Left lung (tissue), 10 donors: ENCODE data around the gene CHRNB1. TPM values are rescaled to one million over a fixed set of nuclear protein-coding genes. Genes with fewer than 3 reads are reported as not detected.
"Not testable (repeated sequence)": the region's sequence is repeated elsewhere in the genome, so short reads cannot be mapped to it uniquely, and the experiment has no call there.

Experiments
- ATAC-seq: fragments of 200-7000 bp; cut with Tn5 transposase; one replicate; pipeline ENCODE4 v1.9.1; 2020; ENCODE audit warnings: moderate library complexity
- DNase-seq, 4 donors: peaks; one replicate each; pipeline ENCODE4 v3.0.0-alpha.2; 2013 to 2020
- H3K27ac ChIP-seq, 2 donors: fragments of 200-600 bp; sonication (generic) in 1 of 2; one replicate each; pipeline versions ENCODE4 v1.5.0 to v1.8.0; 2020 to 2021
- H3K27me3 ChIP-seq, 2 donors: fragments of 200-600 bp; sonication (generic) in 1 of 2; one replicate each; pipeline versions ENCODE4 v1.5.0 to v1.8.0; 2020 to 2021
- H3K36me3 ChIP-seq, 2 donors: fragments of 200-600 bp; sonication (generic) in 1 of 2; one replicate each; pipeline versions ENCODE4 v1.5.0 to v1.8.0; 2020 to 2021
- H3K4me1 ChIP-seq, 2 donors: fragments of 200-600 bp; one replicate each; pipeline ENCODE4 v1.8.0; 2021
- H3K4me3 ChIP-seq, 2 donors: fragments of 200-600 bp; sonication (generic) in 1 of 2; one replicate each; pipeline versions ENCODE4 v1.5.0 to v1.8.0; 2020 to 2021; ENCODE audit warnings: mild to moderate bottlenecking in 1 of 2
- H3K9me3 ChIP-seq, 2 donors: fragments of 200-600 bp; sonication (generic) in 1 of 2; one replicate each; pipeline versions ENCODE4 v1.5.0 to v1.8.0; 2020 to 2021
- intact Hi-C, 2 donors: fragments of 100-400 bp; cut with DNase I; formaldehyde crosslinking; loops; one replicate each; pipeline versions ENCODE4 v1.11.2 to v1.14.2; 2022
- polyA plus RNA-seq, 6 donors: library from polyadenylated mRNA; unstranded; fragments of 120-200 nt; gene quantifications; one replicate each; pipeline ENCODE4 v1.2.1, GENCODE V29; 2013; ENCODE audit not compliant: insufficient read length in 6 of 6
- total RNA-seq, 2 donors: library from RNA; stranded (reverse); fragmentation: NEBNext Ultra II Directional; extraction: Animal tissue kit (Norgen Biotek cat#: 25700); gene quantifications; one replicate each; pipeline ENCODE4 v1.2.1, GENCODE V29; 2021
- TF ChIP-seq, protein P1 (sequence below), 2 donors: fragments of 200-600 bp; sonication (generic) in 1 of 2; IDR thresholded peaks; one replicate each; pipeline versions ENCODE4 v1.5.0 to v1.8.0; 2021; ENCODE audit warnings: antibody characterized with exemption in 2 of 2
- donor health status: DM: no; HTN: yes; CAD: no.
- donor health status: DM: no; HTN: no; CAD: no.

Gene CHRNB1
- total and polyA plus RNA-seq, 8 donors = 7.0 to 12.1 (median 9.9) TPM

DNA sequence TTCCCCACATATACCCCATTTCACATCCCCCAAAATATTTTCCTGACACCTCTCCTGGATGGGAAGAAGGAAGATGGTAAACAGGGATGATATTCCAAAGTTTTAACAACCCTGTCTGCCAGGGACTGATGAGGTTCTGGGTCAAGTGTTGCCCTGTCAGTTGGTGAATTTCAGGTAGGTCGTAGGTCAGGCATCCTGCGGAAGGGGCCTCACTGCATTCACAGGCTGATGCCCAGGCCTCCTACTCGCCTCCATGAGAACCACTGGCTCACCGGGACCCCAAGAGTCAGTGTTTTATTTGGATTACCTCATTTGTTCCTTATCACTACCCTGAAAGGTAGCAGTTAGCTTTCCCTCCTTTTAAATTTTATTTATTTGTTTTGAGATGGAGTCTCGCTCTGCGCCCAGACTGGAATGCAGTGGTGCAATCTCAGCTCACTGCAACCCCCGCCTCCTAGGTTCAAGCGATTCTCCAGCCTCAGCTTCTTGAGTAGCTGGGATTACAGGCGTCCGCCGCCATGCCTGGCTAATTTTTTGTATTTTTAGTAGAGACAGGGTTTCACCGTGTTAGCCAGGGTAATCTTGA lies 24.0 kb downstream of the CHRNB1 start:
- intact Hi-C loops = no loop called here

DNA sequence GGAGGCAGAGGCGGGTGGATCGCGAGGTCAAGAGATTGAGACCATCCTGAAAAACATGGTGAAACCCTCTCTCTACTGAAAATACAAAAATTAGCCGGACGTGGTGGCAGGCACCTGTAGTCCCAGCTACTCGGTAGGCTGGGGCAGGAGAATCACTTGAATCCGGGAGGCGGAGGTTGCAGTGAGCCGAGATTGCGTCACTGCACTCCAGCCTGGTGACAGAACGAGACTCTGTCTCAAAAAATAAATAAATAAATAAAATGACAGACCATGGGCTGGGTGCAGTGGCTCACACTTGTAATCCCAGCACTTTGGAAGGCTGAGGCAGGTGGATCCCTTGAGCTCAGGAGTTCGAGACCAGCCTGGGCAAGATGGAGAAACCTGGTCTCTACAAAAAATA lies 25.0 kb downstream of the CHRNB1 start:
- H3K4me1 ChIP-seq = peaks cover 8 to 47% of the 10 kb centered on the region in 2 donors
- H3K36me3 ChIP-seq = peaks cover 0 to 13% of the 10 kb centered on the region in 2 donors
- DNase-seq, H3K27ac ChIP-seq, H3K27me3 ChIP-seq, intact Hi-C loops, H3K9me3 ChIP-seq, H3K4me3 ChIP-seq, ATAC-seq: not testable (repeated sequence)

More for the DNA sequence above, 24.0 kb downstream of the CHRNB1 start:
- TF ChIP-seq, protein P1, sequence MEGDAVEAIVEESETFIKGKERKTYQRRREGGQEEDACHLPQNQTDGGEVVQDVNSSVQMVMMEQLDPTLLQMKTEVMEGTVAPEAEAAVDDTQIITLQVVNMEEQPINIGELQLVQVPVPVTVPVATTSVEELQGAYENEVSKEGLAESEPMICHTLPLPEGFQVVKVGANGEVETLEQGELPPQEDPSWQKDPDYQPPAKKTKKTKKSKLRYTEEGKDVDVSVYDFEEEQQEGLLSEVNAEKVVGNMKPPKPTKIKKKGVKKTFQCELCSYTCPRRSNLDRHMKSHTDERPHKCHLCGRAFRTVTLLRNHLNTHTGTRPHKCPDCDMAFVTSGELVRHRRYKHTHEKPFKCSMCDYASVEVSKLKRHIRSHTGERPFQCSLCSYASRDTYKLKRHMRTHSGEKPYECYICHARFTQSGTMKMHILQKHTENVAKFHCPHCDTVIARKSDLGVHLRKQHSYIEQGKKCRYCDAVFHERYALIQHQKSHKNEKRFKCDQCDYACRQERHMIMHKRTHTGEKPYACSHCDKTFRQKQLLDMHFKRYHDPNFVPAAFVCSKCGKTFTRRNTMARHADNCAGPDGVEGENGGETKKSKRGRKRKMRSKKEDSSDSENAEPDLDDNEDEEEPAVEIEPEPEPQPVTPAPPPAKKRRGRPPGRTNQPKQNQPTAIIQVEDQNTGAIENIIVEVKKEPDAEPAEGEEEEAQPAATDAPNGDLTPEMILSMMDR (IDR thresholded peaks at IDR 0.05) = no peak
- H3K4me1 ChIP-seq = peaks cover 8 to 38% of the 10 kb centered on the region in 2 donors
- ATAC-seq (no peak), DNase-seq (no peak)
- H3K27ac ChIP-seq = no peak overlapping the region
- peaks cover 0 to 17% of the 10 kb centered on the region in 2 donors for H3K36me3 ChIP-seq
- no peaks in the 10 kb centered on the region for H3K9me3 ChIP-seq
- no peaks in the 10 kb centered on the region for H3K27me3 ChIP-seq
- H3K4me3 ChIP-seq = no peak overlapping the region

DNA sequence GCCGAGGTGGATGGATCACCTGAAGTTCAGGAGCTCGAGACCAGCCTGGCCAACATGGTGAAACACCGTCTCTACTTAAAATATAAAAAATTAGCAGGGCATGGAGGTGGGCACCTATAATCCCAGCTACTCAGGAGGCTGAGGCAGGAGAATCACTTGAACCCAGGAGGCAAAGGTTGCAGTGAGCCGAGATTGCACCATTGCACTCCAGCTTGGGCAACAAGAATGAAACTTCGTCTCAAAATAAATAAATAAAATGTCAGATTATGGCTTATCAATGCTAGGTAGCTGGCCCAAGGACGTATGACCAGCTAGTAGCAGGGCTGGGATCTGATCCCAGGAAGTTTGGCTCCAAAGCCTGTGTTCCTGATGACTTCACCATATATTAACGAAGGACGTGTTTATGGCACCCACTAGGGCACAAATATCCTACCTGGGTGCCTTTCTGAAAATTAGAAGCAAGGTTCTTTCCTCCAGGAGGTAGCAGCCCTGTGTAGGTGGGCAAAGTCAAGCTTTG lies 25.7 kb downstream of the CHRNB1 start:
- DNase-seq, H3K27me3 ChIP-seq, H3K27ac ChIP-seq, ATAC-seq, H3K4me3 ChIP-seq, H3K36me3 ChIP-seq, intact Hi-C loops, H3K9me3 ChIP-seq: not testable (repeated sequence)
- H3K4me1 ChIP-seq = peaks cover 14 to 54% of the 10 kb centered on the region in 2 donors

DNA sequence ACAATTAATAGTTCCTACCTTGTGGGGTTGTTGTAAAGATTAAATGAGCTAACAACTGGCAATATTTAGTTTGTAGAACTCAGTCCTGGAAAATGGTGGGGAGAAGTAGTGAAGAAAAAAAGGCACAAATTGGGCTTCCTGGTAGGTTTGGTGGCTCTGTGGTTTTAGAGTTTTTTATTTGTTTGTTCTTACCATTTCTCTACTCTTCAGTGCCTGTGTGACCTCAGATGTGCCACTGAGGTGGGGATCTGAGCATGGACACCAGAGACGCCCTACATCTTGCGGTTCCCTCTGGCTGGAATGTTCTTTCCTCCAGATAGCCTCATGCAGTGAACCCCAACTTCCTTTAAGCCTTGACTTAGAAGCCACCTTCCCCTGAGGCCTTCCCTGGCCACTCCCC lies 26.9 kb downstream of the CHRNB1 start:
- Histone ChIP-seq H3K36me3 (no peaks in the 10 kb centered on the region), H3K4me3 (no peak overlapping the region), H3K27me3 (no peaks in the 10 kb centered on the region), H3K27ac (no peak overlapping the region), H3K9me3 (no peaks in the 10 kb centered on the region), H3K4me1 (peaks cover 25 to 54% of the 10 kb centered on the region in 2 donors)
- ATAC-seq = no peak
- intact Hi-C loops = no loop called here
- TF ChIP-seq, protein P1 (IDR thresholded peaks at IDR 0.05) = no peak
- DNase-seq = no peak

DNA sequence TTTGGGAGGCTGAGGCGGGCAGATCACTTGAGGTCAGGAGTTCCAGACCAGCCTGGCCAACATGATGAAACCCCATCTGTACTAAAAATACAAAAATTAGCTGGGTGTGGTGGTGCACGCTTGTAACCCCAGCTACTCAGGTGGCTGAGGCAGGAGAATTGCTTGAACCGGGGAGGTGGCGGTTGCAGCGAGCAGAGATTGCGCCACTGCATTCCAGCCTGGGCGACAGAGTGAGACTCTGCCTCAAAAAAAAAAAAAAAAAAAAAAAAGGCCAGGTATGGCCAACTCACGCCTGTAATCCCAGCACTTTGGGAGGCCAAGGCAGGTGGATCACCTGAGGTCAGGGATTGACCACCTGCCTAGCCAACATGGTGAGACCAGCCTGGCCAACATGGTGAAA lies 29.9 kb downstream of the CHRNB1 start:
- H3K36me3 ChIP-seq, H3K27ac ChIP-seq, H3K4me3 ChIP-seq, ATAC-seq, H3K27me3 ChIP-seq, intact Hi-C loops, H3K9me3 ChIP-seq: not testable (repeated sequence)
- peak in 1 of 4 donors; percentile 59 for DNase-seq
- peaks cover 28 to 59% of the 10 kb centered on the region in 2 donors for H3K4me1 ChIP-seq

DNA sequence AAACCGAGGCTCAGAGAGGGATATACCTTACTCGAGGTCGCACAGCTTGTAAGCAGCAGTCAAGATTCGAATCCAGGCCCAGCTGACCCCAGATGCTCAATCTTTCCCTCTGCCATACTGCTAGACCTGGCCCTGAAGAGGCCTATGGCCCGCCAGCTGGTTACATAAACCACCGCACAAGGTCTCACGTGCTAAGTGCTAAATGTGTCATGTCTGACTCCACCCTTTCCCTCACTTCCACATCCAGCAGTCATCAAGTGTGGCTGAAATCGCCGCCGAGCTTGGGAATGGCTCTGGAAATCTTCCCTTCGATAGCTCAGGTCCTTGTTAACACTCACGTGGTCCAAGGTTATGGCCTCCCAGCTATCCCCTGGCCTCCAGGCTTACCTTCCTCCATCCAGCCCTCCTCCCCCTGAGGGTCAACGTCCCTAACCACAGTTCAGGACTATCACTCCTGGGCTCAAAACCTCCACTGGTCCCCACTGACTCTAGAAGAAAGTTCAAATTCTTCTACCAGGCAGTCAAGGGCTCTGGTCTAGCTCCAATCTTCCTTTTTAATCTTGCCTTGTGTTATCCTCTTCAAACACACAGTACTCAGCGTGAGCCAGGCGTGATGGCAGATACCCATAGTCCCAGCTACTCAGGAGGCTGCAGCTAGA lies 31.0 kb downstream of the CHRNB1 start:
- Histone ChIP-seq H3K27ac (peak overlapping the region; percentile 53 to 93), H3K27me3 (no peaks in the 10 kb centered on the region), H3K9me3 (no peaks in the 10 kb centered on the region), H3K36me3 (no peaks in the 10 kb centered on the region), H3K4me1 (peaks cover 32 to 63% of the 10 kb centered on the region in 2 donors), H3K4me3 (no peak overlapping the region)
- TF ChIP-seq, protein P1 (IDR thresholded peaks at IDR 0.05) = no peak
- peak; percentile 28 for ATAC-seq
- intact Hi-C loops = no loop called here
- peak in 1 of 4 donors; percentile 77 for DNase-seq
